ENCODE data around the gene CDS2.
"Not testable (repeated sequence)": the region's sequence is repeated elsewhere in the genome, so short reads cannot be mapped to it uniquely, and the experiment has no call there.

Gene CDS2

DNA sequence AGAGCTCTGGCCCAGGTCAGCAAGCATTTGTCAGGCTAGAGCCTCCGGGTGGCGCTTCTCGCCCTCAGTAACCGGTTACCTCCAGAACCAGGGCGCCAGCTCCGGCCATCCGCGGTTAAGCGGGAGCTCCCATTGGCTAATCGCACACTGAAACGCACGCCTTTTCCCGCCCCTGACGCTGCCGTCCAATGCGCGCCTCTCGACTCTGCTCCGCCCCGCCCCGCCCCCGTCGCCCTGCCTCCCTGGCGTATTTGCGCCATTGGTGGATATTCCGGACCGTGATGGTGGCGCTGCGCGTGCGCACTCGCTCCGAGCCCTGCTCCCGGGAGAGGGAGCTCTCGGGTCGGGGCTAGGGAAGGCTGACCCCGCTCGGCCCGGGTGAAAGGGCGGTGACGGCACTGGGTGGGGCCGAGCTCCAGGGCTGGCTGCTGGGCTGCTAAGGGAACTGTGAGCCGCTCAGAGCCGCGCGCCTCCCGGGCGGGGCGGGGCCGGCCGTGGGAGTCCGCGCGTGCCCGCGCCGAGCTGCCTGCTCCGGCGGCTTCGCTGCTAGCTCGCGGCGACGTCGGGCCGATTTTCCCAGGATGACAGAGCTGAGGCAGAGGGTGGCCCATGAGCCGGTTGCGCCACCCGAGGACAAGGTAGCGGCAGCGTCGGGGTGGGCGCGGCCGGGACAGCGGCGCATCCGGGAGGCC is at the start of gene CDS2:
Gene CDS2 (plus strand): TSS at position 497 of the 692 bp plus-strand sequence. CDS start 85 bp downstream, at position 582.
- peak; percentile 99 to 100 for DNase-seq (ENCODE audit: low read depth in 2 of 2)

- DNase-seq (ENCODE audit: low read depth in 2 of 2): no peak
These were observed 48.9 kb upstream of the CDS2 start for GRCh38 chr20:5077761-5078387.

GRCh38 chr20:5078399-5078958 is 48.3 kb upstream of the CDS2 start:
- peak; percentile 63 to 73 for DNase-seq (ENCODE audit: low read depth in 2 of 2)

GRCh38 chr20:5080384-5080877 is 46.4 kb upstream of the CDS2 start:
- no peak for DNase-seq (ENCODE audit: low read depth in 2 of 2)

GRCh38 chr20:5085380-5085779 is 41.4 kb upstream of the CDS2 start:
- DNase-seq (ENCODE audit: low read depth in 2 of 2): no peak

- DNase-seq (ENCODE audit: low read depth in 2 of 2): no peak
These were observed 38.1 kb upstream of the CDS2 start for GRCh38 chr20:5088688-5089087.

DNA sequence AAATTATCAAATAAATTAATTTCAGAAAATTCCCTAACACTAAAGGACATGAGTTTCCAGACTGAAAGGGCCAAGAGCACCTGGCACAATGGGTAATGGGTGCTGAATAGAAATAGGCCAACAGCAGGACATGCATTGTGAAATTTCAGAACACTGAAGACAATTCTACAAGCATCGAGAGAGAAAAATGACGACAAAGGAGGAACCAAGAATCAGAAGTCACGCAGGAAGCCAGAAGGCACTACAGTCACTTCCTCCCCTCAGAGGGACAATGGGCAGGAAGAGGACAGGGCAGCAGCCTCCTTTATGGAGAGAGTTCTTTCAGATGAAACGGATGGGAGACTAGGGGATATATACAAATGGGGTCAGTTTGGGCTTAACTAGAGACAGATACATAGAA is 36.6 kb upstream of the CDS2 start:
- DNase-seq (ENCODE audit: low read depth in 2 of 2): no peak

GRCh38 chr20:5091902-5092301 is 34.9 kb upstream of the CDS2 start:
- no peak for DNase-seq (ENCODE audit: low read depth in 2 of 2)

- DNase-seq (ENCODE audit: low read depth in 2 of 2): no peak
These were observed 34.0 kb upstream of the CDS2 start for GRCh38 chr20:5092765-5093339.

DNA sequence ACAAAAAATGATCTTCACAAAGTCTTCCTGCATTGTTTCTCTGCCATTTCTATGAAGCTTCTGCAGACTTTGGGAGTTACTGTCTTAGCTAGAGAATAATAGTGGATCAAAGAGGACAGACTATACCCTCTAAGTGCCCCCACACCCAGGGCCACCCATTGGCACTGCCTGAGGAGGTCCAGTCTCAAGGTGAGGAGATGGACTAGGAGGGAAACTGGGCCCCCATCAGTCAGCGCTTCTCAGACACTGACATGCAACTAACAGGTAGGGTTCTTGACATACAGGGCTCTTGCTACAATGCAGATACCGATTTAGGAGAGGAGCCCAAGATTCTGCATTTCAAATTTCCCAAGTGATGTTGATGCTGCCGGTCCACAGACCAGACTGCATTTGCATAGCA is 31.4 kb upstream of the CDS2 start:
- DNase-seq (ENCODE audit: low read depth in 2 of 2): no peak

GRCh38 chr20:5095931-5096330 is 30.9 kb upstream of the CDS2 start:
- no peak for DNase-seq (ENCODE audit: low read depth in 2 of 2)

GRCh38 chr20:5096463-5096862 is 30.3 kb upstream of the CDS2 start:
- DNase-seq (ENCODE audit: low read depth in 2 of 2): no peak

DNA sequence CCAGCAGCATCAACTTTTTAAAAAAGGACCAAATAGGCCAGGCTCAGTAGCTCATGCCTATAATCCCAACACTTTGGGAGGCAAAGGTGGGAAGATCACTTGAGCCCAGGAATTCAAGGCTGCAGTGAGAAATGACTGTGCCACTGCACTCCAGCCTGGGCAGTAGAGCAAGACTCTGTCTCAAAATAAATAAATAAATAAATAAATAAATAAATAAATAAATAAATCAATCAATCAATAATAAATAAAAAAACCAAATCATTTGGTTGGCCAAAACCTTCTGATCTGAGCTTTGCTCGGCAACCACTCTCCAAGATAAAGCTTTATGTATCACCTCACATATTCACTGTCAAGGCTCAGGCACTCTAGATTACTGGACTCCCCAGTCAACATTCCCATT is 27.8 kb upstream of the CDS2 start:
- DNase-seq (ENCODE audit: low read depth in 2 of 2): not testable (repeated sequence)

- not testable (repeated sequence) for DNase-seq (ENCODE audit: low read depth in 2 of 2)
These were observed 26.9 kb upstream of the CDS2 start for GRCh38 chr20:5099909-5100308.

DNA sequence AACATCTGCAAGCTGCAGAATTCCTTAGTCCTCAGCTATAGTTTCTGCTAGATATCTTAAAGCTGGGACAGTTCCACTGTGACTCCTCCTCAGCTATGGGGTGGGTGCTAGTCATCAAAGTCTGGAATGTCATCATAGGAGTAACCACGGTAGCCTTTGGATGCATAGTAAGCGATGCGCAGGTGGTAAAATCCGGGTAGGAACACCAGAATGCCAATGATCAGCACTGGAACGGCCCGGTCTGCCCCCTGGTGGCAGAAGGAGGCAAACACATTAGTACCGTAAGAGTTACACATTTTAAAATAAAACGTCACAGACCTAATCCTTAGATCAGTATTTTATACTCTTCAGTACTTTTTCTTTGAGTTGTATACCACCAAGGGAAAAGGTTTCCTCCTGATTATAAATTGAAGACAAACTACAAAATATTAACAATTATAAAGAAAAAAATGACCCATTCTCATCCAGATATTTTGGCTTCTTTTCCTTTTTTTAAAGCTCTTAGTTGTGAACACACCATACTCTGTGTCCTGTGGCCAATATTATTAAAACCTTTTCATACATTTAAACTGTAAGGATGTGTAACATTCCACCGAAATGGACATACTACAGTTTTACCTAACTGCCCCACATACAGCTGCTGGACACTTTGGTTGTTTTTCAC is 26.0 kb upstream of the CDS2 start:
- DNase-seq (ENCODE audit: low read depth in 2 of 2): peak; percentile 48 to 57

GRCh38 chr20:5104479-5104878 is 22.3 kb upstream of the CDS2 start:
- DNase-seq (ENCODE audit: low read depth in 2 of 2): no peak

- no peak for DNase-seq (ENCODE audit: low read depth in 2 of 2)
These were observed 17.5 kb upstream of the CDS2 start for GRCh38 chr20:5109276-5109675.

GRCh38 chr20:5113615-5113986 is 13.2 kb upstream of the CDS2 start:
- no peak for DNase-seq (ENCODE audit: low read depth in 2 of 2)

- DNase-seq (ENCODE audit: low read depth in 2 of 2): no peak
These were observed 12.4 kb upstream of the CDS2 start for GRCh38 chr20:5114403-5114802.

GRCh38 chr20:5116875-5117274 is 9.9 kb upstream of the CDS2 start:
- DNase-seq (ENCODE audit: low read depth in 2 of 2): no peak

DNA sequence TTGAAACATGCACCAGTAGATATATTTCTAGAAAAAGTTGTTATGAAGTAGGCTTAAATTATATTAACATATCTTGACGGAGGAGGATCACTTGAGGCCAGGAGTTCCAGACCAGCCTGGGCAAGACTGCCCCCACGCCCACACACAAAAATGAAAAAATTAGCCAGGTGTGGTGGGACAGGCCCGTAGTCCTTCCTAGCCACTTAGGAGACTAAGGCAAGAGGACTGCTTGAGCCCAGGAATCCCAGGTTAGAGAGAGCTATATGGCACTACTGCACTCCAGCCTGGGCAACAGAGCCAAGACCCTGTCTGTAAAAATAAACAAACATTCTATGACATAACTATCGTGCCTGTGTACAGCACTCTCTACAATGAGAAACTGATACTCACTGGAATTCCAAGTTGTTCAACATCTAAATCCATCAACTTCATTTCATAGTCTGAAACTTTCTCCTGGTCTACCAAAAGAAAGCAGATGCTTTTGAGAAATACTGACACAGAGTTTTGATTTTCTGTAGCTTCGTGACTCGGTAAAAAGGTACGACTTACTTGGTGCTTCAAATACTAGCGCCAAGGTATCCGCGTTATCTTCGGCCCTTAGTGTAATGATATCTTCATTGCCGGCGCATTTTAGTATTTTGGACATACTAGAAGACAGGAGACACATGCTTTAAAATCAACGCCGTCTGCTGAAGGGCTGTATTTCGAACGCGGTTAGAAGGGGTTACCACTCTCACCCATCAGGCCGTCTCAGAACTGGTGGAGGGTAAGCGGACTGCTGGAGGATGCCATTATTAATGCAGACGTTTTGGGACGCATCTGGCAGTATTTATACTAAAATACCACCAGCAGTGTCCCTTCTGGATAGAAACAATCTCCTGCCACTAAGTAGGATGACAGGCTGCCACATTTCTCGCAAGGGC is 8.3 kb upstream of the CDS2 start:
- DNase-seq (ENCODE audit: low read depth in 2 of 2): no peak
